SW 1271 (cell line): ENCODE data around the gene SUN5.
"Not testable (repeated sequence)": the region's sequence is repeated elsewhere in the genome, so short reads cannot be mapped to it uniquely, and the experiment has no call there.

Experiments used
- DNase-seq, 2 experiments: peaks; one replicate each; lab custom pipeline; 2025; lab: John Stamatoyannopoulos, UW

SUN5 gene

GRCh38 chr20:32965115-32965514 is 39.1 kb downstream of the SUN5 start:
- DNase-seq: no peak

DNA sequence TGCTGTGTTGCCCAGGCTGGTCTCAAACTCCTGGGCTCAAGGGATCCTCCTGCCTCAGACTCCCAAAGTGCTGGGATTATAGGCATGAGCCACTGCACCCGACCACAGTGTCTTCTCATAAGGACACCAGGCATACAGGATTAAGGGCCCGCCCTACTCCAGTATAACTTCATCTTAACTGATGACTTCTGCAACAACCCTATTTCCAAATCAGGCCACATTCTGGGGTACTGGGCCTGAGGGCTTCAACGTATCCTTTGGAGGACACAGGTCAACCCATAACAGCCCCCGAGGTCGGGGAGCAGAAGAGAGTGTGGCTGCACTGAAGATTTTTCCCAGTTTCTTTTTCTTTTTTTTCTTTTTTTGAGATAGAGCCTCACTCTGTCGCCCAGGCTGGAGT is 39.7 kb downstream of the SUN5 start:
- no peak for DNase-seq

DNA sequence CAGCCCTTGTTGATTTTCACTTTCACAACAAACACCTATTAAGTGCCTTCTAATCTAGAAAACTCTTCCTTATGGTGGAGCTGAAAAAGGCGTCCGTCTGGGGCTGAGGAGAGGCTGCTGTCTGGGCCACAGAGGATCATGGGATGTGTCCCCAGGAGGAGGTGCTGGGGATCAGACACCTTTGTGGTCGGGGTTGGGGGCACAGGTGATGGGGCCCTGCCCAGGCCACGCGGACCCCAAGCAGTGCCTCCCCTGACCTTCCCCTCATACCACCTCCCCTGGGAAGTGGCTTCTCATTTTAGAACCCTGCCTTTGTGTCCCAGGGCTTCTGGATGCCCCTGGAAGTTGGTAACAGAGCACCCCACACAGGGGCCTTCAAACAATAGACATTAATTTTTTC is 41.1 kb downstream of the SUN5 start:
- no peak for DNase-seq

DNA sequence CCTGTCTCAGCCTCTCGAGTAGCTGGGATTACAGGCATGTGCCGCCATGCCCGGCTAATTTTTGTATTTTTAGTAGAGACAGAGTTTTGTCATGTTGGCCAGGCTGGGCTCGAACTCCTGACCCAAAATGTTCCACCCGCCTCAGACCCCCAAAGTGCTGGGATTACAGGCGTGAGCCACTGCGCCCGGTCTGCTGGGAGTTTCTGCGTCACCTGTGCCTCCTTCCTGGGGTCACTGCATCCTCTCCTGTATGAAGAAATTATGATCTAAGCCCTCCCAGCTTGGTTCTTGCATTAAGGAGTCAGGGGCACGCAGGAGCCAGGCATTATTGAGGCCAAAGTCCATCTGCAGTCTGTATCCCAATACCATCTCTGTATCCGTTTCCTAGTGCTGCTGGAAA is 41.6 kb downstream of the SUN5 start:
- not testable (repeated sequence) for DNase-seq

GRCh38 chr20:32962053-32962452 is 42.2 kb downstream of the SUN5 start:
- DNase-seq: no peak

GRCh38 chr20:32960849-32961731 is 43.1 kb downstream of the SUN5 start:
- no peak for DNase-seq

- no peak for DNase-seq
Observed at GRCh38 chr20:32960222-32960518, 44.1 kb downstream of the SUN5 start.

- DNase-seq: no peak
Observed at GRCh38 chr20:32959351-32960221, 44.6 kb downstream of the SUN5 start.

- no peak for DNase-seq
Observed at GRCh38 chr20:32958574-32958973, 45.7 kb downstream of the SUN5 start.

- no peak for DNase-seq
Observed at GRCh38 chr20:32957459-32957858, 46.8 kb downstream of the SUN5 start.

GRCh38 chr20:32950539-32950938 is 53.7 kb downstream of the SUN5 start:
- not testable (repeated sequence) for DNase-seq

DNA sequence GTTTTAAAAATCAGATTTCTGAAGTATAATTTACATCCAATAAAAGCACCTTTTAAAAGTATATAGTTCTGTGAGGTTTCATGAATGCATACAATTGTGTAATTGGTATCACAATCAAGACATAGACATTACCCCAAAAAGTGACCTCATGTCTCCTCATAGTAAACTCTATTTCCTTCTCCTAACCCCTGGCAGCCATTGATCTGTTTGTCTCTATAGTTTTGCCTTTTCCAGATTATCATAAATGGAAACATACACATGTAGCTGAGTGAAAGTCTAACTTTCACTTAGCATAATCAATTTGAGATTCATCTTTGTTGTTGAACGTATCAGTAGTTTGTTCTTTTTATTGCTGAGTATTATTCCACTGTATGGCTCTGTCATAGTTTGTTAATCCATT is 57.6 kb downstream of the SUN5 start:
- no peak for DNase-seq

DNA sequence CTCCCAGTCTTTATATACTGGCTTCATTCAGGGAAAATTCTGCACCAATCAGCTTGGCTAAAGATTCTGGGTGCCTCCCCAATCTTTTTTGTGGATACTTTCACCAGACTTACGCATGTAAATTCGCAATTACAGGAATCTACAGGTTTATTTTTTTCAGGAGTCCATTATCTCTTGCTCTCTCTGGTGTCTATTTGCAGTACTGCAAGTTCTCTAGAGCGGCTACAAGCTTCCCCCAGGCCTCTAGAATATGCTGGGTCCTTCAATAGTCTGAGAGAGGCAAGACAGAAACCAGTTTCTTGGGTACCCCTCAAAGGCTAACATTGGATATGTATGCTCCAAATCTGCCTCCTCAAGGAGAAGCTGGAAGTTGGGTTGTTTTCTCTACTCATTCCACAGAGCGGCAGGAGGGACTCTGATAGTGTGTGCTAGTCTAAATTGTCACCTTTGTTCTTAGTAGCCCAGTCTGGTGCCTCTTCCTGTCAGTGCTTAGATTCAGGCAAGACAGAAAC is 58.5 kb downstream of the SUN5 start:
- DNase-seq: peak in 1 of 2 experiments; percentile 66

DNA sequence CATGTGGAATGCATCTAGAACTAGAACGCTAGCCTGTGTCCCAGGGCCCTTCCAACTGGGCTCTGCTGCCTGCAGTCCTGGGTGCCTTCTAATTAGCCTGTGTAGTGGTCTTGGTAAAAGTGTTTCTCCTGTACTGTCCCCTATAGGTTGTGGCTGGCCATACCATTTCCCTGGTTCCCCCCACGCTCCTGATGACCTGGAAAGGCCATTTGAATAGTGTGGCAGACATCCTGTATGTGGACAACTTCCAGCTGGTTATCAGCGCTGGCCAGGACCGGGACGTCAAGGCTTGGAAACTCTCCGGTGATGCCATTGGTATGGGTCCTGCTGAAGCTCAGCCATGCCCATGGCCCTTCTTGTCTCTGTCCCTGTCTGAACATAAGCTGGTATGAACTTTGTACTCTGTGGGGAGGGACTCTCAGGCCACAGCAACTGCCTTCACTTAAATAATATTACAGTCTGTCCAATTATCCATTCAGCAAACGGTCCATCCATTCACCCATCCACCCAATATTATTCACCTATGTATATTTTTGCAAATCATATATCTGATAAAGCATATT is 60.7 kb downstream of the SUN5 start:
- no peak for DNase-seq

GRCh38 chr20:32941155-32941885 is 62.9 kb downstream of the SUN5 start:
- no peak for DNase-seq

- DNase-seq: no peak
Observed at GRCh38 chr20:32934580-32934979, 69.7 kb downstream of the SUN5 start.
